H1 (cell line): Measurements from ENCODE around the gene TMEM164. TPM values are rescaled to one million over a fixed set of nuclear protein-coding genes. Genes with fewer than 3 reads are reported as not detected.

Source experiments
- CTCF ChIA-PET: fragments of 300-600 bp; sonication (Branson Sonifier 250); formaldehyde crosslinking; loops from one replicate; lab custom pipeline; 2021; ENCODE audit not compliant: partially characterized antibody; lab: Charles Lee
- POLR2A ChIA-PET: fragments of 300-600 bp; sonication (Branson Sonifier 250); formaldehyde crosslinking; loops from one replicate; lab custom pipeline; 2021; ENCODE audit warnings: inconsistent platforms; ENCODE audit not compliant: partially characterized antibody; lab: Charles Lee
- DNase-seq, 2 experiments: peaks; one replicate each; pipeline versions ENCODE4 v3.0.0 to v3.0.0-alpha.2; 2010 to 2022; ENCODE audit warnings: low spot score in 2 of 2, low read depth in 1 of 2, mixed read lengths in 1 of 2
- FAIRE-seq: peaks from 2 replicates; lab custom pipeline; 2011; peaks lifted over from hg19 to GRCh38; lab: Jason Lieb, UNC
- H2AFZ ChIP-seq: 2 replicates; pipeline ENCODE4 v1.8.1; 2012; ENCODE audit warnings: low read length, inconsistent platforms
- H2AK5ac ChIP-seq: 2 replicates; pipeline ENCODE4 v1.6.1; 2013; ENCODE audit warnings: low read depth, low read length
- H2BK120ac ChIP-seq: replicated peaks from 2 replicates; pipeline ENCODE3; 2013; ENCODE audit warnings: low read depth, low read length, inconsistent platforms
- H2BK12ac ChIP-seq: 2 replicates; pipeline ENCODE4 v1.6.1; 2013; ENCODE audit warnings: low read depth, low read length
- H2BK15ac ChIP-seq: 2 replicates; pipeline ENCODE4 v1.6.1; 2013; ENCODE audit warnings: low read length
- H2BK20ac ChIP-seq: 2 replicates; pipeline ENCODE4 v1.6.1; 2013; ENCODE audit warnings: low read length
- H2BK5ac ChIP-seq: 2 replicates; pipeline ENCODE4 v1.6.1; 2013; ENCODE audit warnings: low read depth, low read length
- H3K14ac ChIP-seq: 2 replicates; pipeline ENCODE4 v1.6.1; 2013; ENCODE audit warnings: inconsistent platforms; ENCODE audit not compliant: insufficient read length
- H3K18ac ChIP-seq: 2 replicates; pipeline ENCODE4 v1.6.1; 2013; ENCODE audit warnings: low read length; ENCODE audit errors: extremely low read depth
- H3K23ac ChIP-seq: 2 replicates; pipeline ENCODE4 v1.6.1; 2013; ENCODE audit warnings: inconsistent platforms; ENCODE audit not compliant: insufficient read length
- H3K23me2 ChIP-seq: 2 replicates; pipeline ENCODE4 v1.6.1; 2013; ENCODE audit warnings: low read depth, low read length
- H3K27ac ChIP-seq: 2 replicates; pipeline ENCODE4 v1.6.1; 2011; ENCODE audit warnings: low read depth, low read length, inconsistent platforms
- H3K27me3 ChIP-seq, 4 experiments: replicated peaks in 1 of 4; 1 replicate in 1 of 4; 2 replicates in 3 of 4; pipeline versions ENCODE4 v1.6.1 to v1.8.1; 2011 to 2013; ENCODE audit warnings: low read length in 3 of 4, mild to moderate bottlenecking in 3 of 4, inconsistent platforms in 2 of 4, mixed read lengths in 2 of 4, moderate library complexity in 1 of 4; ENCODE audit not compliant: control insufficient read depth in 3 of 4, insufficient read depth in 3 of 4; ENCODE audit errors: extremely low read depth in 1 of 4
- H3K36me3 ChIP-seq, 4 experiments: 2 replicates each; pipeline versions ENCODE4 v1.6.1 to v1.8.1; 2011 to 2013; ENCODE audit warnings: mild to moderate bottlenecking in 4 of 4, low read length in 3 of 4, moderate library complexity in 2 of 4, control low read depth in 1 of 4, inconsistent platforms in 1 of 4; ENCODE audit not compliant: insufficient read depth in 4 of 4, control insufficient read depth in 2 of 4
- H3K4ac ChIP-seq: replicated peaks from 2 replicates; pipeline ENCODE3; 2013; ENCODE audit warnings: low read length, low read depth, mixed read lengths, inconsistent platforms; ENCODE audit not compliant: insufficient read length
- H3K4me1 ChIP-seq, 4 experiments: replicated peaks in 1 of 4; 1 replicate in 1 of 4; 2 replicates in 3 of 4; pipeline versions ENCODE4 v1.6.1 to v1.8.1; 2011 to 2013; ENCODE audit warnings: low read length in 3 of 4, inconsistent platforms in 2 of 4, mixed read lengths in 1 of 4; ENCODE audit not compliant: insufficient read depth in 4 of 4, control insufficient read depth in 3 of 4
- H3K4me2 ChIP-seq, 2 experiments: 2 replicates each; pipeline versions ENCODE4 v1.6.1 to v1.8.1; 2011 to 2013; ENCODE audit warnings: low read depth in 2 of 2, low read length in 2 of 2, control low read depth in 1 of 2, inconsistent platforms in 1 of 2, mild to moderate bottlenecking in 1 of 2; ENCODE audit not compliant: insufficient read depth in 1 of 2
- H3K4me3 ChIP-seq, 4 experiments: fragments of 200-600, 300-600 bp in 1 of 4; sonication (generic), shearing (Covaris generic), sonication (Bioruptor Twin) in 1 of 4; 2 replicates each; pipeline versions ENCODE4 v1.5.1 to v1.8.1; 2011 to 2016; ENCODE audit warnings: low read length in 4 of 4, low read depth in 3 of 4, control low read depth in 2 of 4, inconsistent platforms in 2 of 4, mild to moderate bottlenecking in 2 of 4, mixed read lengths in 1 of 4, moderate library complexity in 1 of 4; ENCODE audit not compliant: insufficient read depth in 2 of 4; ENCODE audit errors: extremely low read depth in 1 of 4
- H3K56ac ChIP-seq: replicated peaks from 2 replicates; pipeline ENCODE3; 2013; ENCODE audit warnings: low read depth, mild to moderate bottlenecking, mixed read lengths, low read length, inconsistent platforms; ENCODE audit not compliant: insufficient read length
- H3K79me1 ChIP-seq: 2 replicates; pipeline ENCODE4 v1.6.1; 2013; ENCODE audit warnings: low read depth, low read length, control low read depth
- H3K79me2 ChIP-seq, 2 experiments: 2 replicates each; pipeline versions ENCODE4 v1.6.1 to v1.8.1; 2012 to 2013; ENCODE audit warnings: low read length in 2 of 2, mild to moderate bottlenecking in 2 of 2, inconsistent platforms in 1 of 2; ENCODE audit not compliant: insufficient read depth in 2 of 2, control insufficient read depth in 1 of 2
- H3K9ac ChIP-seq, 4 experiments: replicated peaks in 1 of 4; 1 replicate in 1 of 4; 2 replicates in 3 of 4; pipeline versions ENCODE4 v1.6.1 to v1.8.1; 2011 to 2013; ENCODE audit warnings: low read depth in 3 of 4, low read length in 3 of 4, control low read depth in 2 of 4, mild to moderate bottlenecking in 2 of 4, moderate library complexity in 2 of 4, inconsistent platforms in 1 of 4; ENCODE audit errors: extremely low read depth in 1 of 4
- H3K9me3 ChIP-seq, 2 experiments: 2 replicates each; pipeline versions ENCODE4 v1.6.1 to v1.8.1; 2012 to 2013; ENCODE audit warnings: mild to moderate bottlenecking in 2 of 2, moderate library complexity in 2 of 2, control low read depth in 1 of 2, inconsistent platforms in 1 of 2, low read depth in 1 of 2, low read length in 1 of 2, mixed read lengths in 1 of 2; ENCODE audit not compliant: insufficient read depth in 2 of 2
- H4K20me1 ChIP-seq, 2 experiments: replicated peaks in 1 of 2; 2 replicates each; pipeline versions ENCODE3 to v1.8.1; 2011 to 2013; ENCODE audit warnings: inconsistent platforms in 2 of 2, low read length in 2 of 2, mild to moderate bottlenecking in 1 of 2; ENCODE audit not compliant: insufficient read depth in 2 of 2, control insufficient read depth in 1 of 2
- H4K5ac ChIP-seq: 2 replicates; pipeline ENCODE4 v1.6.1; 2013; ENCODE audit warnings: low read length, low read depth, mixed read lengths, inconsistent platforms; ENCODE audit not compliant: insufficient read length
- H4K8ac ChIP-seq: 2 replicates; pipeline ENCODE4 v1.8.0; 2013; ENCODE audit warnings: mild to moderate bottlenecking, moderate library complexity, low read length, inconsistent platforms; ENCODE audit not compliant: insufficient read depth; ENCODE audit errors: extremely low read depth
- H4K91ac ChIP-seq: replicated peaks from 2 replicates; pipeline ENCODE3; 2013; ENCODE audit warnings: low read length, mixed read lengths, inconsistent platforms; ENCODE audit not compliant: insufficient read length
- CBX5 ChIP-seq: fragments of 300-800, 300-1000 bp; sonication (generic); IDR thresholded peaks from 2 replicates; pipeline ENCODE4 v1.7.1; 2016; ENCODE audit warnings: antibody characterized with exemption, low read length, low read depth
- CBX8 ChIP-seq: fragments of 300-800, 300-1000 bp; sonication (generic); IDR thresholded peaks from 2 replicates; pipeline ENCODE4 v1.7.1; 2016; ENCODE audit warnings: low read depth, low read length, borderline replicate concordance
- CEBPB ChIP-seq: IDR thresholded peaks from 2 replicates; pipeline ENCODE4 v1.6.1; 2012; ENCODE audit warnings: low read depth, low read length
- CTBP2 ChIP-seq: IDR thresholded peaks from 2 replicates; pipeline ENCODE4 v1.7.0; 2011; ENCODE audit warnings: borderline replicate concordance, mild to moderate bottlenecking, moderate library complexity, mixed read lengths, low read length; ENCODE audit not compliant: insufficient read depth, insufficient read length
- JUND ChIP-seq: IDR thresholded peaks from 2 replicates; pipeline ENCODE4 v1.6.1; 2011; ENCODE audit warnings: mild to moderate bottlenecking, improper control_type of control experiment, low read length
- KDM1A ChIP-seq: fragments of 200-600, 300-600 bp; sonication (generic); IDR thresholded peaks from 2 replicates; pipeline ENCODE4 v1.7.1; 2016; ENCODE audit warnings: mild to moderate bottlenecking, low read length, borderline replicate concordance
- KDM5A ChIP-seq: fragments of 200-600 bp; IDR thresholded peaks from 2 replicates; pipeline ENCODE4 v1.7.1; 2012; ENCODE audit warnings: mild to moderate bottlenecking, low read length, inconsistent platforms, mixed read lengths
- PHF8 ChIP-seq: fragments of 200-600 bp; sonication (generic); conservative IDR thresholded peaks from 2 replicates; pipeline ENCODE4 v1.7.1; 2012; ENCODE audit warnings: low read depth, mild to moderate bottlenecking, inconsistent platforms, low read length, moderate library complexity
- POLR2A ChIP-seq, 2 experiments: IDR thresholded peaks; 1 replicate in 1 of 2; 2 replicates in 1 of 2; pipeline ENCODE4 v1.6.1; 2011; ENCODE audit warnings: low read depth in 2 of 2, low read length in 2 of 2, mild to moderate bottlenecking in 2 of 2; ENCODE audit errors: control extremely low read depth in 1 of 2
- RFX5 ChIP-seq: IDR thresholded peaks from 2 replicates; pipeline ENCODE4 v1.6.1; 2011; ENCODE audit warnings: low read depth, low read length, improper control_type of control experiment, borderline replicate concordance
- RXRA ChIP-seq: IDR thresholded peaks from 2 replicates; pipeline ENCODE4 v1.6.1; 2011; ENCODE audit warnings: low read depth, mild to moderate bottlenecking, low read length, moderate library complexity; ENCODE audit not compliant: insufficient read depth
- SIN3A ChIP-seq, 2 experiments: IDR thresholded peaks in 1 of 2; conservative IDR thresholded peaks in 1 of 2; 2 replicates each; pipeline ENCODE4 v1.6.1; 2011 to 2012; ENCODE audit warnings: low read length in 2 of 2, improper control_type of control experiment in 1 of 2, low read depth in 1 of 2, mild to moderate bottlenecking in 1 of 2
- SP1 ChIP-seq: IDR thresholded peaks from 2 replicates; pipeline ENCODE4 v1.6.1; 2011; ENCODE audit warnings: low read depth, low read length
- SP2 ChIP-seq: IDR thresholded peaks from 2 replicates; pipeline ENCODE4 v1.6.1; 2012; ENCODE audit warnings: mild to moderate bottlenecking, low read length, inconsistent platforms
- TCF12 ChIP-seq: IDR thresholded peaks from 2 replicates; pipeline ENCODE4 v1.6.1; 2011; ENCODE audit warnings: low read depth, mild to moderate bottlenecking, low read length
- ZNF274 ChIP-seq: IDR thresholded peaks from 2 replicates; pipeline ENCODE4 v1.7.0; 2012; ENCODE audit warnings: low read length, borderline replicate concordance; ENCODE audit errors: extremely low read depth
- WGBS, 2 experiments: shearing (Covaris generic) in 1 of 2; methylation state at CpG; one replicate each; pipeline versions ENCODE4 v1.1.6 to v1.1.7; 2013 to 2015; ENCODE audit warnings: low lambda C conversion rate in 2 of 2, mixed read lengths in 2 of 2, inconsistent platforms in 1 of 2, low coverage in 1 of 2, missing lambda C conversion rate in 1 of 2; ENCODE audit not compliant: insufficient replicate concordance in 2 of 2, insufficient coverage in 1 of 2, insufficient read length in 1 of 2; ENCODE audit errors: extremely low coverage in 1 of 2, missing lambda C conversion rate in 1 of 2; 5-methylcytosine and 5-hydroxymethylcytosine counted together
- polyA plus RNA-seq, 7 experiments: library from polyadenylated mRNA; depleted of rRNA in 3 of 7; stranded (reverse) in 5 of 7; unstranded in 2 of 7; fragments of >200 nt in 5 of 7; fragments of 200-250 nt in 2 of 7; gene quantifications; 1 replicate in 5 of 7; 2 replicates in 1 of 7; 4 replicates in 1 of 7; pipeline versions ENCODE4 v1.2.1 to v1.2.3, GENCODE V29; 2011 to 2013; ENCODE audit warnings: missing spikeins in 2 of 7, mixed read lengths in 2 of 7
- total RNA-seq: library from RNA; stranded (reverse); fragmentation: NEBNext Ultra II Directional; extraction: Animal tissue kit (Norgen Biotek cat#: 25700); gene quantifications from 2 replicates; pipeline ENCODE4 v1.2.1, GENCODE V29; 2021

Gene TMEM164
- total and polyA plus RNA-seq, 2 of the 8 experiments (the other 6 are each of a cell fraction or from before 2014, with no cell fraction given): 7.3 to 14.8 TPM

DNA sequence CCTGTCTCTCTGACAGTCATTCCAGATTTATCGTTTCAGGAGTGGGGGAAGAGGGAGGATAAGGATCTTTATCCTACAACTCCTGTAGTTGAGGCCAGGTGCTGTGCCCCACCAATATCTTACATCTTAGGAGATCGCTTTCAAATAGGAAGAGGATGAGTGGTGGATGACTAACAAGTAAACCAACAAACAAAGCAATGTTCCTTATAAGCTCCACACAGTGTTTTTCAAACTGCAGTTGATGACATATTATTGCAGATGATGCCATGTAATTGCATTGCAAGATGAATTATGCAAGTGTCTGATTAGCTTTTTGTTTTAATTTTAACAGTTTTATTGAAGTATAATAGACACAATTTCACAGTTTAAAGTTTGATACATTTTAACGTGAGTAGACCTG lies 35.8 kb upstream of the TMEM164 start:
- no peak overlapping the region for H3K27ac ChIP-seq
- no peaks in the 10 kb centered on the region for H3K79me1 ChIP-seq
- H2BK20ac ChIP-seq: no peak overlapping the region
- no peaks in the 10 kb centered on the region for H3K36me3 ChIP-seq
- no peak overlapping the region for H4K5ac ChIP-seq
- no peak overlapping the region for H2AK5ac ChIP-seq
- H3K18ac ChIP-seq: no peak overlapping the region
- TF ChIP-seq CTBP2 (no peak), SIN3A (conservative IDR thresholded peaks at IDR 0.05 in 1 of 2, IDR thresholded peaks at IDR 0.05 in 1 of 2; ENCODE audit: low read depth in 1 of 2, low read length in 2 of 2) (no peak), RFX5 (no peak), CBX8 (no peak), KDM1A (no peak), SP1 (no peak), RXRA (no peak), CEBPB (no peak), SP2 (no peak), CBX5 (no peak), TCF12 (no peak), KDM5A (no peak), ZNF274 (no peak), PHF8 (no peak), JUND (no peak), POLR2A (IDR thresholded peaks at IDR 0.05; ENCODE audit: control extremely low read depth in 1 of 2, low read depth in 2 of 2, low read length in 2 of 2) (no peak)
- TF ChIP-seq, all 59 proteins: peak for 0
- no peak overlapping the region for H3K9ac ChIP-seq
- no peaks in the 10 kb centered on the region for H3K4me1 ChIP-seq
- no peak overlapping the region for H2BK120ac ChIP-seq
- H4K91ac ChIP-seq: no peak overlapping the region
- CTCF ChIA-PET: no interaction called here
- 93% methylated on average over 2 of the region's 3 CpGs; no CpG with 5 or more reads in 1 of the 2 experiments for WGBS, 2 experiments
- no peak overlapping the region for H3K4me2 ChIP-seq
- H3K9me3 ChIP-seq: no peaks in the 10 kb centered on the region
- no peak overlapping the region for H3K4ac ChIP-seq
- no peak for FAIRE-seq
- no peak overlapping the region for H3K14ac ChIP-seq
- H3K27me3 ChIP-seq: no peaks in the 10 kb centered on the region
- no peak overlapping the region for H2BK12ac ChIP-seq
- no peaks in the 10 kb centered on the region for H3K79me2 ChIP-seq
- H3K56ac ChIP-seq: no peak overlapping the region
- H2BK15ac ChIP-seq: no peak overlapping the region
- DNase-seq: no peak
- H2AFZ ChIP-seq: no peak overlapping the region
- H3K23me2 ChIP-seq: no peaks in the 10 kb centered on the region
- no peak overlapping the region for H3K4me3 ChIP-seq
- H2BK5ac ChIP-seq: no peak overlapping the region
- H4K8ac ChIP-seq: no peak overlapping the region
- H4K20me1 ChIP-seq: no peaks in the 10 kb centered on the region
- no peak overlapping the region for H3K23ac ChIP-seq
- POLR2A ChIA-PET: no interaction called here
